Rectal smooth muscle tissue (tissue), 1 donor: ENCODE data around the gene WNT9B.

ENCODE experiments used
- H3K27ac ChIP-seq: one replicate; pipeline ENCODE4 v1.7.0; 2013; ENCODE audit warnings: low read depth, low read length, inconsistent platforms
- H3K27me3 ChIP-seq: one replicate; pipeline ENCODE4 v1.7.0; 2013; ENCODE audit warnings: low read length; ENCODE audit not compliant: control insufficient read depth, insufficient read depth
- H3K36me3 ChIP-seq: one replicate; pipeline ENCODE4 v1.7.0; 2013; ENCODE audit warnings: low read length; ENCODE audit not compliant: control insufficient read depth, insufficient read depth
- H3K4me1 ChIP-seq: one replicate; pipeline ENCODE4 v1.7.0; 2013; ENCODE audit warnings: low read length; ENCODE audit not compliant: control insufficient read depth, insufficient read depth
- H3K4me3 ChIP-seq: one replicate; pipeline ENCODE4 v1.7.0; 2013; ENCODE audit warnings: low read length
- H3K9ac ChIP-seq: one replicate; pipeline ENCODE4 v1.7.0; 2013; ENCODE audit warnings: low read length

Gene WNT9B

GRCh38 chr17:46879101-46879500 lies 27.7 kb downstream of the WNT9B start:
- Histone ChIP-seq H3K4me3 (no peak overlapping the region), H3K36me3 (no peaks in the 10 kb centered on the region), H3K27ac (no peak overlapping the region), H3K4me1 (no peaks in the 10 kb centered on the region), H3K27me3 (no peaks in the 10 kb centered on the region), H3K9ac (no peak overlapping the region)

GRCh38 chr17:46881015-46881414 lies 29.6 kb downstream of the WNT9B start:
- H3K4me1 ChIP-seq: no peaks in the 10 kb centered on the region
- no peaks in the 10 kb centered on the region for H3K36me3 ChIP-seq
- no peak overlapping the region for H3K27ac ChIP-seq
- H3K27me3 ChIP-seq: peaks cover 2% of the 10 kb centered on the region
- H3K4me3 ChIP-seq: no peak overlapping the region
- no peak overlapping the region for H3K9ac ChIP-seq

GRCh38 chr17:46882666-46883065 lies 31.3 kb downstream of the WNT9B start:
- peaks cover 2% of the 10 kb centered on the region for H3K27me3 ChIP-seq
- no peak overlapping the region for H3K27ac ChIP-seq
- H3K9ac ChIP-seq: no peak overlapping the region
- no peaks in the 10 kb centered on the region for H3K36me3 ChIP-seq
- H3K4me1 ChIP-seq: no peaks in the 10 kb centered on the region
- no peak overlapping the region for H3K4me3 ChIP-seq

GRCh38 chr17:46883871-46884520 lies 32.6 kb downstream of the WNT9B start:
- no peaks in the 10 kb centered on the region for H3K4me1 ChIP-seq

GRCh38 chr17:46884552-46884951 lies 33.2 kb downstream of the WNT9B start:
- H3K9ac ChIP-seq: no peak overlapping the region
- H3K4me1 ChIP-seq: no peaks in the 10 kb centered on the region
- no peaks in the 10 kb centered on the region for H3K36me3 ChIP-seq
- H3K27ac ChIP-seq: no peak overlapping the region
- peaks cover 2% of the 10 kb centered on the region for H3K27me3 ChIP-seq
- no peak overlapping the region for H3K4me3 ChIP-seq

More at GRCh38 chr17:46883871-46884520, 32.6 kb downstream of the WNT9B start:
- peaks cover 2% of the 10 kb centered on the region for H3K27me3 ChIP-seq
- no peak overlapping the region for H3K4me3 ChIP-seq
- H3K36me3 ChIP-seq: no peaks in the 10 kb centered on the region
- no peak overlapping the region for H3K9ac ChIP-seq
- no peak overlapping the region for H3K27ac ChIP-seq

- no peaks in the 10 kb centered on the region for H3K4me1 ChIP-seq
- peaks cover 2% of the 10 kb centered on the region for H3K27me3 ChIP-seq
- H3K4me3 ChIP-seq: no peak overlapping the region
- no peak overlapping the region for H3K27ac ChIP-seq
- no peak overlapping the region for H3K9ac ChIP-seq
- H3K36me3 ChIP-seq: no peaks in the 10 kb centered on the region
Observed at GRCh38 chr17:46885415-46886309, 34.3 kb downstream of the WNT9B start.

- H3K36me3 ChIP-seq: no peaks in the 10 kb centered on the region
- H3K27ac ChIP-seq: no peak overlapping the region
- no peaks in the 10 kb centered on the region for H3K4me1 ChIP-seq
- H3K4me3 ChIP-seq: no peak overlapping the region
- H3K27me3 ChIP-seq: peaks cover 2% of the 10 kb centered on the region
- no peak overlapping the region for H3K9ac ChIP-seq
Observed at GRCh38 chr17:46886310-46886663, 34.9 kb downstream of the WNT9B start.

- Histone ChIP-seq H3K36me3 (no peaks in the 10 kb centered on the region), H3K27me3 (peaks cover 2% of the 10 kb centered on the region), H3K4me1 (no peaks in the 10 kb centered on the region), H3K27ac (no peak overlapping the region), H3K4me3 (no peak overlapping the region), H3K9ac (no peak overlapping the region)
Observed at GRCh38 chr17:46887717-46888116, 36.3 kb downstream of the WNT9B start.

- Histone ChIP-seq H3K4me1 (no peaks in the 10 kb centered on the region), H3K27me3 (peaks cover 3% of the 10 kb centered on the region), H3K36me3 (no peaks in the 10 kb centered on the region), H3K4me3 (no peak overlapping the region), H3K9ac (no peak overlapping the region), H3K27ac (no peak overlapping the region)
Observed at GRCh38 chr17:46888727-46889126, 37.3 kb downstream of the WNT9B start.

- H3K4me1 ChIP-seq: no peaks in the 10 kb centered on the region
- no peak overlapping the region for H3K9ac ChIP-seq
- no peak overlapping the region for H3K4me3 ChIP-seq
- peaks cover 5% of the 10 kb centered on the region for H3K27me3 ChIP-seq
- H3K27ac ChIP-seq: no peak overlapping the region
- no peaks in the 10 kb centered on the region for H3K36me3 ChIP-seq
Observed at GRCh38 chr17:46889519-46889918, 38.1 kb downstream of the WNT9B start.

- Histone ChIP-seq H3K36me3 (no peaks in the 10 kb centered on the region), H3K4me1 (no peaks in the 10 kb centered on the region), H3K4me3 (no peak overlapping the region), H3K27ac (no peak overlapping the region), H3K27me3 (peaks cover 5% of the 10 kb centered on the region), H3K9ac (no peak overlapping the region)
Observed at GRCh38 chr17:46889992-46890564, 38.7 kb downstream of the WNT9B start.

GRCh38 chr17:46890638-46891037 lies 39.3 kb downstream of the WNT9B start:
- no peaks in the 10 kb centered on the region for H3K36me3 ChIP-seq

More at GRCh38 chr17:46890638-46891037, 39.3 kb downstream of the WNT9B start:
- peaks cover 5% of the 10 kb centered on the region for H3K27me3 ChIP-seq
- no peak overlapping the region for H3K27ac ChIP-seq
- H3K4me1 ChIP-seq: no peaks in the 10 kb centered on the region
- H3K4me3 ChIP-seq: no peak overlapping the region
- H3K9ac ChIP-seq: no peak overlapping the region
